CD4-positive, alpha-beta T cell (primary cell): Measurements from ENCODE around the gene TCERG1. TPM values are rescaled to one million over a fixed set of nuclear protein-coding genes. Genes with fewer than 3 reads are reported as not detected.

Source experiments
- ATAC-seq: fragments of 200-7000 bp; cut with Tn5 transposase; one replicate; pipeline ENCODE4 v1.10.0; 2022; ENCODE audit warnings: mild to moderate bottlenecking; ENCODE audit not compliant: poor library complexity
- CTCF ChIA-PET: fragments of 350-600 bp; sonication (Branson Sonifier 250); formaldehyde crosslinking; loops from one replicate; lab custom pipeline; 2021; ENCODE audit warnings: antibody characterized with exemption, inconsistent platforms; lab: Charles Lee
- POLR2A ChIA-PET: fragments of 350-600 bp; sonication (Branson Sonifier 250); formaldehyde crosslinking; loops from one replicate; lab custom pipeline; 2021; ENCODE audit warnings: antibody characterized with exemption, inconsistent platforms; lab: Charles Lee
- DNase-seq, 14 experiments: peaks; one replicate each; pipeline ENCODE4 v3.0.0-alpha.2; 2013 to 2020; ENCODE audit warnings: mixed read lengths in 2 of 14
- H3K27ac ChIP-seq, 2 donors: one replicate each; pipeline versions ENCODE4 v1.5.1 to v1.7.0; 2013; ENCODE audit warnings: low read length in 2 of 2, low read depth in 1 of 2, mild to moderate bottlenecking in 1 of 2
- H3K27me3 ChIP-seq, 2 experiments: 1 replicate in 1 of 2; 2 replicates in 1 of 2; pipeline versions ENCODE4 v1.6.1 to v1.7.0; 2013; ENCODE audit warnings: low read length in 2 of 2, control low read depth in 1 of 2, mild to moderate bottlenecking in 1 of 2, moderate library complexity in 1 of 2; ENCODE audit not compliant: insufficient read depth in 2 of 2, control insufficient read depth in 1 of 2
- H3K36me3 ChIP-seq: one replicate; pipeline ENCODE4 v1.6.1; 2013; ENCODE audit warnings: low read length, control low read depth; ENCODE audit not compliant: insufficient read depth
- H3K4me1 ChIP-seq: one replicate; pipeline ENCODE4 v1.6.1; 2013; ENCODE audit warnings: low read length, control low read depth; ENCODE audit not compliant: insufficient read depth
- H3K4me3 ChIP-seq: one replicate; pipeline ENCODE4 v1.5.1; 2013; ENCODE audit warnings: mild to moderate bottlenecking, low read length, moderate library complexity
- H3K9me3 ChIP-seq, 2 experiments: 1 replicate in 1 of 2; 2 replicates in 1 of 2; pipeline versions ENCODE4 v1.6.1 to v1.7.0; 2013; ENCODE audit warnings: low read length in 2 of 2, mild to moderate bottlenecking in 2 of 2, control low read depth in 1 of 2, moderate library complexity in 1 of 2; ENCODE audit not compliant: control insufficient read depth in 1 of 2, insufficient read depth in 1 of 2
- H3K27ac Mint-ChIP-seq: one replicate; pipeline ENCODE4 v1.8.0; 2020; ENCODE audit warnings: mixed read lengths
- H3K27me3 Mint-ChIP-seq: one replicate; pipeline ENCODE4 v1.8.0; 2021; ENCODE audit warnings: mixed read lengths
- H3K36me3 Mint-ChIP-seq: one replicate; pipeline ENCODE4 v1.8.0; 2021; ENCODE audit warnings: low read depth, mixed read lengths
- H3K4me1 Mint-ChIP-seq: one replicate; pipeline ENCODE4 v1.8.0; 2021; ENCODE audit warnings: low read depth, mixed read lengths
- H3K4me3 Mint-ChIP-seq: one replicate; pipeline ENCODE4 v1.8.0; 2020; ENCODE audit warnings: mild to moderate bottlenecking, mixed read lengths
- H3K9me3 Mint-ChIP-seq: one replicate; pipeline ENCODE4 v1.8.0; 2020; ENCODE audit warnings: mixed read lengths
- intact Hi-C, 2 experiments: fragments of 100-400 bp; cut with DNase I in 1 of 2; cut with micrococcal nuclease in 1 of 2; formaldehyde crosslinking; loops; one replicate each; pipeline versions ENCODE4 v1.15.1 to v1.9.0; 2023 to 2025; cut with DNase I, micrococcal nuclease
- total RNA-seq, 174 experiments: library from RNA in 2 of 174; stranded (reverse) in 2 of 174; gene quantifications; one replicate each; pipeline ENCODE4 v1.2.3 and lab custom pipeline; 2021 to 2026
- TF ChIP-seq, protein P1 (sequence below): fragments of 200-600 bp; IDR thresholded peaks from one replicate; pipeline ENCODE4 v1.8.0; 2022; ENCODE audit warnings: antibody characterized with exemption, mild to moderate bottlenecking

Gene TCERG1
- total RNA-seq, 2 experiments from 2014 or later = 88.0 to 88.7 TPM

GRCh38 chr5:146494656-146495055, 47.5 kb downstream of the TCERG1 start:
- intact Hi-C loops = no loop called here
- ATAC-seq (no peak), DNase-seq (no peak)
- H3K4me1 Mint-ChIP-seq = peaks cover 4% of the 10 kb centered on the region
- TF ChIP-seq, protein P1, sequence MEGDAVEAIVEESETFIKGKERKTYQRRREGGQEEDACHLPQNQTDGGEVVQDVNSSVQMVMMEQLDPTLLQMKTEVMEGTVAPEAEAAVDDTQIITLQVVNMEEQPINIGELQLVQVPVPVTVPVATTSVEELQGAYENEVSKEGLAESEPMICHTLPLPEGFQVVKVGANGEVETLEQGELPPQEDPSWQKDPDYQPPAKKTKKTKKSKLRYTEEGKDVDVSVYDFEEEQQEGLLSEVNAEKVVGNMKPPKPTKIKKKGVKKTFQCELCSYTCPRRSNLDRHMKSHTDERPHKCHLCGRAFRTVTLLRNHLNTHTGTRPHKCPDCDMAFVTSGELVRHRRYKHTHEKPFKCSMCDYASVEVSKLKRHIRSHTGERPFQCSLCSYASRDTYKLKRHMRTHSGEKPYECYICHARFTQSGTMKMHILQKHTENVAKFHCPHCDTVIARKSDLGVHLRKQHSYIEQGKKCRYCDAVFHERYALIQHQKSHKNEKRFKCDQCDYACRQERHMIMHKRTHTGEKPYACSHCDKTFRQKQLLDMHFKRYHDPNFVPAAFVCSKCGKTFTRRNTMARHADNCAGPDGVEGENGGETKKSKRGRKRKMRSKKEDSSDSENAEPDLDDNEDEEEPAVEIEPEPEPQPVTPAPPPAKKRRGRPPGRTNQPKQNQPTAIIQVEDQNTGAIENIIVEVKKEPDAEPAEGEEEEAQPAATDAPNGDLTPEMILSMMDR = no peak
- peaks cover 62% of the 10 kb centered on the region for H3K36me3 Mint-ChIP-seq
- Histone ChIP-seq H3K36me3 (peaks cover 41% of the 10 kb centered on the region), H3K4me3 (no peak overlapping the region), H3K27me3 (no peaks in the 10 kb centered on the region), H3K9me3 (no peaks in the 10 kb centered on the region), H3K4me1 (no peaks in the 10 kb centered on the region), H3K27ac (no peak overlapping the region)
- H3K27me3 Mint-ChIP-seq = no peaks in the 10 kb centered on the region
- ChIA-PET POLR2A (no interaction called here), CTCF (no interaction called here)
- H3K4me3 Mint-ChIP-seq = no peak overlapping the region
- no peak overlapping the region for H3K27ac Mint-ChIP-seq
- H3K9me3 Mint-ChIP-seq = no peaks in the 10 kb centered on the region

DNA sequence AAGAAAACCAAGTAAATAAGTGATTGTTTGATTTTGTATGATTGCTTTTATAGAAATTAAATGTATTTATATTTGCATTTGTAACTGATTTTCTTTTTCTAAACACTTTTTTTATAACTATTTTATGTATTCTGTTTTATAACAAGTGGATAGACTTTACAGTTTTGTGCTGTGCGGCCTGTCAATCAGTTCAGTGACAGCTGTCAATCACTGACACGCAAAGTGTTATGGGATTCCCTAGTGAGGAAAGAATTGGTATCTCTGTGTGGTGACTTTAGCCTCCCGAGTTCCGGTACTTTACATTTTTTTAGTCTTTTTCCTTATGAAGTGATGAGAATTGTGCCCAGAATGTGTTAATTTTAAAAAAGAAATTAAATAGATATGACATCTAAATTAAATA, 52.5 kb downstream of the TCERG1 start:
- CTCF ChIA-PET = no interaction called here
- Mint-ChIP-seq H3K4me3 (no peak overlapping the region), H3K27me3 (no peaks in the 10 kb centered on the region), H3K27ac (no peak overlapping the region), H3K36me3 (peaks cover 59% of the 10 kb centered on the region), H3K4me1 (no peaks in the 10 kb centered on the region), H3K9me3 (no peaks in the 10 kb centered on the region)
- no peak for ATAC-seq
- H3K27me3 ChIP-seq = no peaks in the 10 kb centered on the region
- H3K27ac ChIP-seq = no peak overlapping the region
- H3K36me3 ChIP-seq = peaks cover 39% of the 10 kb centered on the region
- POLR2A ChIA-PET = no interaction called here
- H3K4me1 ChIP-seq = no peaks in the 10 kb centered on the region
- H3K4me3 ChIP-seq = no peak overlapping the region
- TF ChIP-seq, protein P1 = no peak
- intact Hi-C loops = no loop called here
- no peaks in the 10 kb centered on the region for H3K9me3 ChIP-seq
- DNase-seq = no peak

DNA sequence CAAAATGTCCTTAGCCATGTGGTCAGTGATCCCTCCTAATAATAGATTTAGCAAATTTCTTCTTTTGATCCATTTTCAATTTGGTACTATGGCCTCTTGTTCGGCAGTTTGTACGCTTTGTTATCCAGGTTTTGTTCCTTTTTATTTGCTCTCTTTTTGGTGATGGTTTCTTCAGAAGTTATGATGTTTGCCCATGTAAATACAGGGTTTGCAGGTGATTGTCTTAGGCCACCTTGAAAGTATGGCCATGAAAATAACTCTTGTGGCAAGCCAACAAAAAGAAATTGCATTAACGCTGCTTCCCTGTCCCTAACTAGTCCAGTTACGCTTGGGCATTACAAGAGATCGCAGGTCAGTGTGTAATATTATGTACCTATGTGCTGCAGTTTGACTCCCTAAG, 60.3 kb downstream of the TCERG1 start:
- intact Hi-C loops = no loop called here
- no peak overlapping the region for H3K27ac ChIP-seq
- DNase-seq = no peak
- Mint-ChIP-seq H3K4me3 (no peak overlapping the region), H3K4me1 (no peaks in the 10 kb centered on the region), H3K36me3 (peaks cover 84% of the 10 kb centered on the region), H3K27me3 (no peaks in the 10 kb centered on the region), H3K9me3 (no peaks in the 10 kb centered on the region), H3K27ac (no peak overlapping the region)
- no peak for ATAC-seq
- peaks cover 75% of the 10 kb centered on the region for H3K36me3 ChIP-seq
- CTCF ChIA-PET = no interaction called here
- POLR2A ChIA-PET = no interaction called here
- H3K4me1 ChIP-seq = no peaks in the 10 kb centered on the region
- TF ChIP-seq, protein P1 = no peak
- H3K27me3 ChIP-seq = no peaks in the 10 kb centered on the region
- H3K4me3 ChIP-seq = no peak overlapping the region
- no peaks in the 10 kb centered on the region for H3K9me3 ChIP-seq
